T-helper 1 cell treated with Interleukin-12 subunit alpha and Interleukin-12 subunit beta and Interleukin-4 antibody, amounts not matched to agents 30 ng/mL and 1 ng/mL, for 36 hours (primary cell): ENCODE data around the gene CHST8. TPM values are rescaled to one million over a fixed set of nuclear protein-coding genes. Genes with fewer than 3 reads are reported as not detected.

Source experiments
- intact Hi-C: fragments of 100-400 bp; cut with micrococcal nuclease; formaldehyde crosslinking; loops from one replicate; pipeline ENCODE4 v1.15.1; 2024
- total RNA-seq: library from RNA; stranded (reverse); gene quantifications from 2 replicates; pipeline ENCODE4 v1.2.3, GENCODE V29; 2022

Gene CHST8
- total RNA-seq, 1 donor from 2014 or later, result not detected

DNA sequence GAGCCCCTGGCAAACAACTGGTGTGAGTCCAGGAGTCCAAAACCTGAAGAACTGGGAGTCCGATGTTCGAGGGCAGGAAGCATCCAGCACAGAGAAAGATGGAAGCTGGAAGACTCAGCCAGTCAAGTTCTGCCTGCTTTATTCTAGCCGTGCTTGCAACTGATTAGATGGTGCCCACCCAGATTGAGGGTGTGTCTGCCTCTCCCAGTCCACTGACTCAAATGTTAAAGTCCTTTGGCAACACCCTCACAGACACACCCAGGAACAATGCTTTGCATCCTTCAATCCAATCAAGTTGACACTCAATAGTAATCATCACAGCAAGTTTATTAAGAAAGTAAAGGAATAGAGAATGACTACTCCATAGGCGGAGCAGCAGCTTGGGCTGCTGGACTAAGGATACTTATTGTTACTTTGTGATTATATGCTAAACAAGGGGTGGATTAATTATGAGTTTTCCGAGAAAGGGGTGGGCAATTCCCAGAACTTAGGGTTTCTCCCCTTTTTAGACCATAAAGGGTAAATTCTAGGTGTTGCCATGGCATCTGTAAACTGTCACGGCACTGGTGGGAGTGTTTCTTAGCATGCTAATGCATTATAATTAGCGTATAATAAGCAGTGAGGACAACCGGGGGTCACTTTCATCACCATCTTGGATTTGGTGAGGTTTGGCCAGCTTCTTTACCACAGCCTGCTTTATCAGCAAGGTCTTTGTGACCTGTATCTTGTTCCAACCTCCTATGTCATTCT is 109.3 kb downstream of the CHST8 start:
- intact Hi-C loops, result no loop called here

DNA sequence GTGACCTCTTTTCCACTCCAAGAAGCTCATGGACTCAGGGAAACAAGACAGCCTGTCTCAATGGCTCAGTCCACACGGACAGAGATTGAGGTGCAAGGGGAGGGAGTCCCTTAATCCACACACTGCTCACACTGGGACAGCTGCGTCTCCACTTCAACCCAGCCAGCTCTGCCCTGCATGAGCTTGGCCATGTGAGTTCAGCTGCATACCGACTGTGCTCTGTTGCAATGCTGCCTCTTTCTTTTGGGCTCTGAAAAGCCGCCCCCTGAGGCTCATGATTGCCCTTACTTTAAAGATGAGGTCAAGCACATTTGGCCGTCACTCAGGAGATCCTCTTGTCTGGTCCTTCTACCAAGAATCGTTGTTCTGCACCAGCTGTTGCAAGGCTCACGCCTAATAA is 110.1 kb downstream of the CHST8 start:
- intact Hi-C loops, result no loop called here

DNA sequence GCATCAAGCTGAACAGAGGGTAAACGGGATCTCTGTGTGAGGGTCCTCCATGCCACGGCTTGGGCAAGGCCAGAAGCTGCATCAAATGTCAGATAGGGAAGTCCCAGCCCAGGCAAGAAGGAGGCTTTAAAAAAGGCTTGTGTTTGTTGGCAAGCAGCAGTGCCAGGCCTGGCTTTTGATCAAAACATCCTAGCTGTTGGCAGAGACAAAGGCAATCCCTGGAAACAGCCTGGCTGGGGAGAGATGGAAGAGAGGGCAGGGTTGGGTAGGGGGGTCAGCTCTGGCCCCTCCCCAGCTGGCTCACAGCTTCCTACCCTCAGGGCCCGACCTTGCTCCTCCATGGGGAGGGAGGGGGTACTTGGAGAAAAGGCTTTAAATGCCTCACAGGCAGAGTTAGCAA is 113.2 kb downstream of the CHST8 start:
- intact Hi-C loops, result no loop called here

DNA sequence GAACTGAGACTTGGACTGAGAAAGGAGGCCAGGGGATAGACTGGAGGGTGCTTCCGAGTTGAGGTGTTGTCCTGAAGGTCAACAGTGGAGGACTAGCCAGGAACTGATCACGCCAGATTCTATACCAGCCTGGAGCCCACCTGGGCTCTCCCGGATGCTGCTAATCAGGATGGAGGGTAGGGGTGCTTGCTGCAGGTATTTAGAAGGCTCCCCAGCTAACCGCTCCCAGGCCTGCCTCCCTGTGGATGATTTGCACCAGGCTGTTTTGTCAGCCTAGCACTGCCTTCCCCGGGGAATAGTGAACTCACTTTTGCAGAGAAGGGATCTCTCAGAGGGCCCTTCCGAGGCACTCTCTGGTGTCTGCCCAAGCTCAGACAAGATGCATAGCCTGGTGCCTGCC is 114.4 kb downstream of the CHST8 start:
- intact Hi-C loops, result no loop called here

DNA sequence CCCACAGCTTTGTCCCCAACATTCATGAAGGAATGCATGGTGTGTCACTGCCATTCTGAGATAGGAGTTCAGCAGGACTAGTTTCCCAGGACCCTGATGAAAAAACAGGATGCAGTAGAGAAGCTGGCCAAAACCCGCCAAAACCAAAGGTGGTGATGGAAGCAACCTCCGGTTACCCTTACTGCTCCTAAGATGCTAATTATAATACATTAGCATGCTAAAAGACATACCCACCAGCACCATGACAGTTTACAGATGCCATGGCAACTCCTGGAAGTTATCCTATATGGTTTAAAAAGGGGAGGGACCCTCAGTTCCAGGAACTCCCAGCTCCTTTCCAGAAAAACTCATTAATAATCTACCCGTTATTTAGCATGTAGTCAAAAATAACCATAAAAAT is 115.0 kb downstream of the CHST8 start:
- intact Hi-C loops, result no loop called here

DNA sequence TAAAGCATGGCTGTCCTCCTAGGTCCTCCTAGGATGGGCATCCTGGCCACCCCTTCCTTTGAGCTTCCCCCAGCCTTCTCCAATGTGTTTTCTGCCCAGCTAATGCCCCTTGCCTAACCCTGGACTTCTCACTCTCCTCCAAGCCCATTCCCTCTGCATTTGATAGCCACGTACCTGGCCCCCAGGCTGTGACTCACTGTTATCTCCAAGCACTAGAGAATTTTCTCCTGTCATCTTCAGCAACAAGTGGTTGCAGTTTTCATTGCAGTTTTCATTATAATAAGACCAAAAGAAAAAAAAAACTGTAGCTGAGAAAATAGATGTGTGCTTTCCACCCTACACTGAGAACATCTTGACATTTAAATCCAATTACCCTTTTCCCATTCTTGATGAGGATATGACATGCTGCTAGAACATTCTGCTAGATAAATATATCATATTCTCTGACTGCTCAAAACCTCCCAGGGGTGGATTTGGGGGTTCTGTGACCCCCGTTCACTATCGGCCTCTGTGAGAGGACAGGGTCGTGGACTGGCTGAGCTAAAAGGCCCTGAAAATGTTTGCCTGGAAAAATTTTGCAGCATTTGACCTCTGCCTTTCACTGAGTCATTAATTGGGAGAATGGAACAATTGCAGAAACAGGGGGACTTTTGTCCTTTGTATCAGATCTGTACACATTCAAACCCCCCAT is 116.1 kb downstream of the CHST8 start:
- intact Hi-C loops, result no loop called here

DNA sequence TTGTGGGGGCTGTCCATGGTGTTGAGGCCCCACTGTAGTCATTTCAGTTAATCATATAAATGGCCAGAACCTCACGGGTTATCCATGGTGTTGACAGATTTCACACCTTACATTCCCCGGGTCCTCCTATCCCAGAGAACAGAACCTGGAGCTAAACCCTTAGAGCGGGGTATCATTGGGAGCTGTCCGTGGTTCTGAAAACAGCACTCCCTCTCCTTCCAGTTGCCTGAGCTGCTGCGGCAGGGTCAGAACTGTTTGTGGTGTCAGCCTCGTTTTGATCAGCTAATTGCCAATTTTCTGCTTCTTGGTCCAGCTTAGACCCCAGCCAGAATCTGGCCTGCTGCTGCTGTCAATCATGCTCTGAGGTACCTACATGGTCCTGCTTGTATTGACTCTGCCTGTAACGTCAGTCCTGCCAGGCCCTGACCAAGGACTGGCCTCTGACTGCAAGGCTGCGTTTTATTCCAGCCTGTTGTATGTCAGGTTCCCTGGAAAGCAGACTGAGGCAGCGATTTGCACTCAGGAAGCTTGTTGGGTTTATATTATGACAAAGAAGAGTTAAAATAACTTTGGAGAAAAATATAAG is 119.2 kb downstream of the CHST8 start:
- intact Hi-C loops, result no loop called here

DNA sequence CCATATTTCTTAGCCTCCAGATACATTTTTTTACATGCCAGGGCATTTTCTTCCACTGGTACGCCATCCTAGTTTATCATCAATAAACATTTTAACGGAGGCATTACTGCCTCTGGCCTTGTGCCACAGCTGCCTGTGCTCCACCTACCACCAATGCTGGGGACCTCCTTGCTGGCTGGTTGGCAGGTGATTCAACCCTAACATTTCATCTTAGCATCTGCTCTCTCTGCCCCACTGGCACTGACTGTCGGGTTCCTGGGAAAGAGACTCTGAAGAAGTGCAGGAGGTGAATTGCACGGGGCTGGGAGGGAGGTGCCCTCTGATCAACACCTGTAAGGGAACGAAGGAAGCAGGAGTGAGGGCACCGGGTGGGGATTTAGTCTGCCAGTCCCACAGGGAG is 123.5 kb downstream of the CHST8 start:
- intact Hi-C loops, result no loop called here

DNA sequence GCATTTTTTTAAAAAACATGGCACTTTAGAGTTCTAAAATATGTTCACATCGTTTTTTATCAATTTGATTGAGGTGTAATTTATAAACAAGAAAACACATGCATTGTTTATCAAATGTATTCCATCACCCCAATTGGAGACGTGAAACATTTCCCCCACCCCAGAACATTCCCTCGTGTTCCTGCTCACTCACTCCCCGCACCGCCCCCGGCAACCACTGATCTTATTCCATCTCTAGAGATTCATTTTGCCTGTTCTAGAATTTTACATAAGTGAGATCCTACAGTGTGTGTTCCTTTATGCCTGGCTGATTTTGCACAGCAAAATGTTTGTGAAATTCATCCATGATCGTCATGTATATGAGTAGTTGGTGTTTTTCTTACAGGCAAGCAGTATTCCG is 124.4 kb downstream of the CHST8 start:
- intact Hi-C loops, result no loop called here

DNA sequence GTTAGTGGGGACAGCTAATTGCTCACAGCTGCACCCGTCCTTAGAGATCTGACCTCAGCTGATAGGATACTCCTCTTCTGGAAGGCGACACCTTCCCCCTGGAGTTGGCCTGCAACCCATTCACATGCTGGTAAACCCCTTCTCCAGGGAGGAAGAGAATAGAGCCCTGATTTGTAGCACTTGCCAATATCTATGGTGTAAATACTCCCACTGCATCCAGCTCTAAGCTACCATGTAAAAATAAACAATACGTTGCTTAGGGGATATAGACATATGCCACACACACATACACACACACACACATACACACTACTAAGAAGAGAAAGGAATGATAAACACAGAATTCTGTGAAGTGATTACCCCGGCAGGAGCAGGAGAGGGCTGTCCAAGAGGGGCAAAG is 125.5 kb downstream of the CHST8 start:
- intact Hi-C loops, result no loop called here

DNA sequence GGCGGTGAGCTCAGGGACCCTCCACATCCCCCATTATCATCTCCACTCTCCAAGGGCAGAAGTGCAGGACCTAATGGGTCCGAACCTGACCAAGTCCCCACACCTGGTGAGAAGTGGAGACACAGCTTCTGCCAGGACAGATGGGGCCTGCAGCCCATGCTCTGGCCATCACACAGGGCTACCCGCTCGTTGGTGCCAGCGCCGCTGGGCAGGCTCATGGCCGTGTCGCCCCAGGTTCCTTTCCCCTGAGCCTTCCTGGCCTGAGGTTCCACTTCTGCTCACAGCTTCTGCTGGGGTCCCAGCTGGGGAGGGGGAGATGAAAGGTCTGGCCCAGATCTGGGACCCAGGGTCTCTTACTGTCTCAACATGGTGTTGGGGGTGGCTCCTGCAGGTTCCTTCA is 126.5 kb downstream of the CHST8 start:
- intact Hi-C loops, result no loop called here

DNA sequence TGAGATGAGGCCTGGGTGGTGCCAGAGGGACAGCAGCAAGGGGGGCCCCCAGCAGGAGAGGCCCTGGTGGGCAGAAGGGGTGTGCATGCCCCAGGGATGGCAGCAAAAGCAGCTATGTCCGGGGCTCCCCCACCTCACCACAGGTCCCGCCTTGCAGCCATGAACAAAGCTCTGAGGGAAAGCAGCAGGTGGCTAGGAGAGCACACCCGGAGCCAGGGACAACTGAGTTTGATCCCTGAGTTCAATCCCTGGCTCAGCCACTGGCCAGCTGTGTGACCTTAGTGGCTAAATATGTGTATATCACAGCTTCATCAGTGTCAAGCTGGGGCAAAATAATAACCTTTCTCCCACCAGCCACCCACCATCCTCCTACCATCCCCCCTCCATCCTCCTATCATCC is 127.3 kb downstream of the CHST8 start:
- intact Hi-C loops, result no loop called here

DNA sequence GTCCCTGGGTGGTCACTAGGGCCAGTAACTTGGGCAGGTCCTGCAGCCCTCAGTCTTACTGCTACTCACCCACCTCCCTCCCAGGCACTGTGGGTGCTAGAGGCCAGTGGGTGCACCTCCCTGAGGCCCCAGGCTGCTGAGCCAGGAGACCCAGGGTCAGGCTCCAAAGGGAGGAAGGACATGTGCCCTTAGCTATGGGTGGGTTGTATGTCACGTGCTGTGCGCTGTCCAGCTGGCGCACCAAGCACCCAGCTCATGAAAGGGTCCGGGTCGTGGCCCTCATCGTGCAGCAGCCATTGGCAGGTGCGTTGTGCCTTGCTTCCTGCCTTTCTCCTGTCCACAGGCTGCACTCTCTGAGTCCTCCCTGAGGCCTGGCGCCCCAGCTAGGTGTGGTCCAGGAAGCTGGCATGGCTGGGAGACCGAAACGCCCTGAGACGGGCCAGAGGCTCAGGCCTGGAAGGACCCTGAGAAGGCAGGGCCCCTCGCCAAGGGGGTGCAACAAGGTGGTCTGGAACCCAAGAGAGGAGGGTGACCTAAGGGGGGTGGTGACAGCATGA is 127.9 kb downstream of the CHST8 start:
- intact Hi-C loops, result no loop called here

DNA sequence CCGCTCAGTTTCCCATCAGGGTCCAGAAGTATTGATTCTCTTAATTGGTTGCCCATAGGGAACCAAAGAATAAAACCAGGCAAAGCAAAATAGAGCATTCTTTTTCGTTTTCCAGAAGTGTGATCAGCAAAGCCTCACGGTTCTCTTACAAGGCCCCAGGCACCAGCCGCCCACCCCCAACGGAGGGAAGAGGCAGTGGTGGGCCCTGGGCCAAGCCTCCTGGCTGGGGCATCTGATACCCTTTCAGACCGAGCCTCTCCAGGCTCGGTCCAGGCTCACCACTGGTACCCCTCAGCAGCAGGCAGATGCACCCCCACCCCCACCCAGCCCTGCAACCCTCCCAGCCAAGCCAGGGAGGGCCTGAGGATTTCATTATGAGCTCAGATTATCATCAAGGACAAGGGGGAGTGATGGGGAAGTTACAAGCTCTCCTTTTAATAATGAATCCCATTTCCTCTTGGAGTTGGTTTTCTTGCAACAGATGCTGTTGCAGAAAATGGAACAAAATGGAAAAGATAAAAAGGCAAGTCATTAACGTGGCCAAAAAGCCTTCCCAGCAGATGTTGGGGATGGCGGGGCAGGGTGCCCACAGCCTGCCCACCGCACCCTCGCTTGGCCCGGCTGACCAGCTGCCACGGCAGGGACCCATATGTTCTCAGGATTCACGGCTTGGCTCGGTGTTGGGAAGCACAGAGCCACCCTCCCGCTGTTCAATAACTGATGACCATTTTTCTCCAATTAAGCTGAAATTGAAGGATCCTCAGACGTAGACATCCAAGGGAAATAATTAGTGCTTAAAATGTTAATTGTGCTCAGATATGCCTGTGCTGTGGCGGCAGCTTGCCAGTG is 129.1 kb downstream of the CHST8 start:
- intact Hi-C loops, result no loop called here

DNA sequence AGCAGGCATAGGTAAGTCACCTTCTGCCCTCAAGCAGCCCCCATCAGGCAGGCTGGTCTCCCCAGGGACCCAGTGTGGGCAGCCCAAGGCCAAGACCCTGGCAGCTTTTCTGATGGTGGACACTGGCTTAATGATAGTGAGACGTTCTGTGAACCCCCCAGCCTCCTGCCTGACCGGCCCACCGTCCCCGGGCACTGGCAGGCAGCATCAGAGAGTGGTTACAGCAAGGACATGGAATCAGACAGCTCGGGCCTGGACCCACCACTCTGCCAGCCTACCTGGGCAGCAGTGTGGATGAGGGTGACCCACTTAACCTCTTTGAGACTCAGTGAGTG is 129.7 kb downstream of the CHST8 start:
- intact Hi-C loops, result no loop called here

DNA sequence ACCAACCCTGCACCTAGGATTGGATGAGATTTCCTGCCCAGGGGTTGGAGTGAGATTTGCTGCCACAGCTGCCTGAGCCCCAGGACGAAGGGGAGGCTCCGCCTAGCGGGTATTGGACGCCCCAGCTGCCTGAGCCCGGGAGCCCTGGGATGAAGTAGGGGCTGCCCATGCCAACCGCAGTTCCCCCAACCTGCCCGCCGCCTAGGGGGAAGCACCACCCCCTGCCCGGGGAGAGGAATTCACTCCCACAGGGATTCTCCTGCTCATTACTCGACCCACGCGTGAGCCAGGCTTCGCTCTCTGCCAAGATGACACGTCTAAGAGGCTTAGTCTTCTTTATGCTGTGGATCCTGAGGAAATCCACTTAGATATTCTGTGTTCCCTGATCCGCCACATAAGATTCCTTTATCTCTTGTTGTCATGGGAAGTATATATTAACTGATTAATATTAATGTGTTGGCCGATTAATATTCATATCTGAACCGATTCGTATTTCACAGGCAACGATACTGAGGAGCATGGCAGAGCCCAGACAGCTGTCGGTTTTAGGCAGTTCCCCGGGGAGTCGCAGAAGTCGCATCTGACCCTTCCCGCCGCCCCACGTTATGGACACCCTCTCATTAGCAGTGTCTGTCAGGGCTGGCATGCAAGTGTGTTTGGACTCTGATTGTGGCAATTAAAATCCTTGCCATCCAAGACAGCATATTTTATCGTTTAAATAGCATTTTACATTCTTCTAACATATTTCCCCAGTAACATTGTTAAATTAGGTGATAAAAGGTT is 130.5 kb downstream of the CHST8 start:
- intact Hi-C loops, result no loop called here

DNA sequence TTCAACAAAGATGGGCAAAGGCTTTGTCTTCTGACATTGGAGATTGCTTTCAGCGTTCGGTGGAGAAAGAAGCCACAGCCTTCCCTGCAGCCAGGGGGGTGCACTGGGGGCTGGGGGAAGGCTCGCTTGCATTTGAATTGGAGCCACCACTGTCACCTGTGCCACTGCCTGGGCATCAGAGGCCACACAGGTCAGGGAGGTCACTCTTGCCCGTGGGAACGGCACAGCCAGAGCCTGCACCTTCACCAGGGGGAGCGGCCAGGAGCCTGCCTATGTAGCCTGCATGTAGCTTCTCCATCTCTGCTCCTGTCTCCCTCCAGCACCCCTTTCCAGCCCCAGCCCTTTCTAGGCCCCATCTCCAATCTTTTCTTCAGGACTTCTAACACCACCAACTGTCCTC is 131.2 kb downstream of the CHST8 start:
- intact Hi-C loops, result no loop called here

DNA sequence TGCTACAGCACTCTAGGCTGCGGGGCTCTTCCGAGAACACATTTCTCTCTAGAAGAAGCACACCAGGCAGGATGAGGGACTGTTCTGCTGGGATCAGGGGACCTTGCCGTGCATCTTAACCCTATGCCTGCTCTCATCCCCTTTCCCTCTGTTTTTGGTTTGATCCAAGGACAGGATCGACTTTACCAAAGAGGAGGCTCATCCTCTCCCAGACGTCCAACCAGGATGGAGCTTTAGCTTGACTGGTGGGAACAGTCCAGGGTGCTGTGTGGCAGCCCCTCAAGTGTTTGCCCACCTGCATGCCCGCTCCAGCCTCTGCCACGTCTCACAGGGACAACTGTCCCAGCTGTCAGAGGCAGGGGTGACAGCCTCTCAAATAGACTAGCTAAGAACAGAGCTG is 132.6 kb downstream of the CHST8 start:
- intact Hi-C loops, result no loop called here

DNA sequence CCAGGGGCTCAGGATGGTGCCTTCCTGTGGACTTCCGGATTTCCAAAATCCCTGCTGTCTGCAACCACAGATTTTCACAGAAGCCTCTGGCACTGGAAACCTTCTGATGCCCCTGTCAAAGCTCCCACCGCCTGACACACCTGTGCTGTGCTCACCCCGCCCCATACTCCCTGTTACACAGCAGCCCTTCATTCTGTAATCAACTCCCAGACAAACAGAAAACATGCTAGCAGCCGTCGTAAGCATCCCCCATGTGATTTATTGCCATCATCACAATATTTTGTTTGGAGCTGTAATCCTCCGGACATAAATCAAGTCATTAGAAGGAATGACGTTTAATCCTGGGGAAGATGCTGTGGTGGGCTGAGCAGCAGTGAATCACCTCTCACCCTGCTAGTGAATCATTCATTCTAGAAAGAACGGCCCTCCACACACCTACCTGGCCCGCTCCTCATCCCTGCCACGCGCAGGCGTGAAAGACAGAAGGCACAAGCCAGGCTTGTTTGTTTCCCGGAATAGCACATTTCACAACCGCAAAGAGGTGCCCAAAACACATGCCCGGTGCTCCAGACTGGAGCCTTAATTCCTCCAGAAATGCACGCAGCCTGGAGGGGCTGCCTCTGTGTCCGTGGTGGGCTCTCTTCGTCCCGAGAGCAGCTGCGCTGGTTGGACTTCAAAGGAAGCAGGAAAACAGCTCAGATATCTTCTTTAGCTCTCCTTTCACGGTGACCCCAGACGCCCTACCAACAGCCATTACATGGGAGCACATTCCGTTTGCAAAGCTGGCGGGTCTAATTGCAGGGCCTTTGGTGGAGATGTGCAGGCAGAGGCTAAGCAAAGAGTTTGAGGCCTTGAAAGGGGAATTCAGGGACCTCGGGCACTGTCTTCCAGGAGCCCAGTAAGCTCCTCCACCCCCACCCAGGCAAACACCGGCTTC is 133.6 kb downstream of the CHST8 start:
- intact Hi-C loops, result no loop called here

DNA sequence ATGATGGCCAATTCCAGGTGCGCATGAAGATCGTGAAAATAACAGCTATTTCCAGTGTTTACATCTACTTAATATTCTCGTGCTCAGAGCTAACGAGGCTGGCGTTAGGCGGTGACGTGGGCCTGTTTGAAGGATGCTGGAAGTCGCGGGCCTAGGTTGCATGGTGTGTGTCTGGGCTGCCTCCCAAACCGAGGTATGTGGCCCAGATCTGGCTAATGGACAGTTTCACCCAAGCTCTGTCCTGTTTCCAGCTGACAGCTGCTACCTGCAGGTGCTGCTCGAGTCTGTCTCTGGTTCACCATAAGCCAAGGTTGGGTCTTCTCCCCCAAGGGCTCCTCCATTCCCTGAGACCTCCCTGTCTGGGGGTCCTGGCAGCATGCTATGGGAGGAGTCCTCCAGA is 134.4 kb downstream of the CHST8 start:
- intact Hi-C loops, result no loop called here
